Skeletal muscle tissue (tissue), 4 donors: ENCODE results near the gene KAT8. TPM values are rescaled to one million over a fixed set of nuclear protein-coding genes. Genes with fewer than 3 reads are reported as not detected.

Source experiments
- H3K27ac ChIP-seq: one replicate; pipeline ENCODE4 v1.7.0; 2013; ENCODE audit warnings: mild to moderate bottlenecking, low read depth, low read length, inconsistent platforms
- H3K27me3 ChIP-seq, 3 donors: one replicate each; pipeline ENCODE4 v1.7.0; 2013; ENCODE audit warnings: low read length in 3 of 3; ENCODE audit not compliant: control insufficient read depth in 3 of 3, insufficient read depth in 3 of 3
- H3K36me3 ChIP-seq, 3 donors: one replicate each; pipeline ENCODE4 v1.7.0; 2013; ENCODE audit warnings: low read length in 3 of 3; ENCODE audit not compliant: control insufficient read depth in 3 of 3, insufficient read depth in 3 of 3
- H3K4me1 ChIP-seq, 3 donors: one replicate each; pipeline ENCODE4 v1.7.0; 2013; ENCODE audit warnings: low read length in 3 of 3, mild to moderate bottlenecking in 3 of 3; ENCODE audit not compliant: control insufficient read depth in 3 of 3, insufficient read depth in 3 of 3
- H3K4me3 ChIP-seq, 3 donors: one replicate each; pipeline ENCODE4 v1.7.0; 2013; ENCODE audit warnings: low read length in 3 of 3
- H3K9ac ChIP-seq, 3 donors: one replicate each; pipeline ENCODE4 v1.7.0; 2013; ENCODE audit warnings: low read length in 3 of 3, mild to moderate bottlenecking in 3 of 3, moderate library complexity in 2 of 3, low read depth in 1 of 3
- H3K9me3 ChIP-seq, 3 donors: one replicate each; pipeline ENCODE4 v1.7.0; 2013; ENCODE audit warnings: low read length in 3 of 3; ENCODE audit not compliant: control insufficient read depth in 3 of 3
- total RNA-seq: library from RNA; depleted of rRNA; stranded (reverse); fragments of >200 nt; gene quantifications from one replicate; pipeline ENCODE4 v1.2.3, GENCODE V29; 2014
- donor health status: Osteomylitis.

Gene KAT8
- total RNA-seq, 1 donor from 2014 or later: 43.3 TPM

DNA sequence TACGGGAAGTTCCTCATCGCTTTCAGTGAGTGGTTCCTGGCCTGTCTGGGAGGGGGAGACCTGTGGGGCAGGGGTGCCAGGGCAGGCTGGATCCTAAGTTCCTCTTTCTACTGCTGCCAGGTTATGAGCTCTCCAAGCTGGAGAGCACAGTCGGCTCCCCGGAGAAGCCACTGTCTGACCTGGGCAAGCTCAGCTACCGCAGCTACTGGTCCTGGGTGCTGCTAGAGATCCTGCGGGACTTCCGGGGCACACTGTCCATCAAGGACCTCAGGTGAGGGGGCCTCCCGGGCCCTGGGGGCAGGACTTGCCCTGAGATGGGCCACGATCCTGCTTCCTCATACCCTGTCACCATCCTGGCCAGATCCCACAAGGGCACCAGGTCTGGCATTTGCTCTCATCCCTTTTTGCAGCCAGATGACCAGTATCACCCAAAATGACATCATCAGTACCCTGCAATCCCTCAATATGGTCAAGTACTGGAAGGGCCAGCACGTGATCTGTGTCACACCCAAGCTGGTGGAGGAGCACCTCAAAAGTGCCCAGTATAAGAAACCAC lies 12.9 kb downstream of the KAT8 start:
- H3K36me3 ChIP-seq: peaks cover 45 to 56% (median 48%) of the 10 kb centered on the region in 3 donors
- peaks cover 35 to 43% (median 35%) of the 10 kb centered on the region in 3 donors for H3K4me1 ChIP-seq
- H3K27ac ChIP-seq: no peak overlapping the region
- H3K9ac ChIP-seq: no peak overlapping the region
- H3K4me3 ChIP-seq: no peak overlapping the region
- no peaks in the 10 kb centered on the region for H3K27me3 ChIP-seq
- H3K9me3 ChIP-seq: no peaks in the 10 kb centered on the region

DNA sequence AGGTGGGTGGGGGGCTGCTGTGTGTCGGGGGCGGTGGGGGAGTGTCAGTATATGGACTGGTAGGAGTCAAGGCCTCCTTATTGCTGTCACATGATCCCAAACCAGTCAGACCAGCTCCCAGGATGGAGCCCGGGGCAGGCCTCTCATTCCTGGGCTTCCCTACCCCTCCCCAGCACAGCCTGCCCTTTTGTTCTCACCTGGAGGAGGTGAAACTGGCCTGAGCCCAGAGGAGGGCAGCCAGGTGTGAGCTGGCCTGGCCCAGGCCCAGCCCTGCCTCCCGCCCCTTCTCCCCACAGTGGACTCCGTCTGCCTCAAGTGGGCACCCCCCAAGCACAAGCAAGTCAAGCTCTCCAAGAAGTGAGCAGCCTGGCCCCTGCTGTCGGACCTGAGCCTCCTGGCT lies 13.4 kb downstream of the KAT8 start:
- no peaks in the 10 kb centered on the region for H3K27me3 ChIP-seq
- H3K4me3 ChIP-seq: no peak overlapping the region
- H3K9me3 ChIP-seq: no peaks in the 10 kb centered on the region
- H3K36me3 ChIP-seq: peaks cover 41 to 56% (median 48%) of the 10 kb centered on the region in 3 donors
- no peak overlapping the region for H3K27ac ChIP-seq
- H3K9ac ChIP-seq: no peak overlapping the region
- H3K4me1 ChIP-seq: peaks cover 35 to 43% (median 35%) of the 10 kb centered on the region in 3 donors

DNA sequence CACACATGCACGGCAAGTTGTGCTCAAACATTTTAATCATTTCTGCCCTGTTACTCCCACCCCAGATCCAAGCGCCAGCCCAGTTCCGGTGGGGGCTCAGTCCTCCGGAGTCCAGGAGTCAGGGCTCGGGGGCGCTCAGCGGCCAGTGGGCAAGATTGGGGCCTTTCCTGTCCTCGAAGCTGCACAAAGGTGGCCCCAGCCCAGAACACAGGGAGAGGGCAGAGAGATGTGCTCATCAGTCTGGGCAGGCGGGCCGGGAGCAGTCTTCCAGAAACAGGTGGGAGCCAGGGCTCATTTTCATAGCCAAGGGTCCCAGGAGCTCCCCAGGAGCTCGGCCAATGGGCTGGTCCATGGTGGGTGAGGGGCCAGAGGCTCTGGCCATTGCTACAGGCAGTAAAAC lies 14.0 kb downstream of the KAT8 start:
- H3K4me3 ChIP-seq: no peak overlapping the region
- H3K27ac ChIP-seq: no peak overlapping the region
- no peaks in the 10 kb centered on the region for H3K9me3 ChIP-seq
- H3K4me1 ChIP-seq: peaks cover 32 to 41% (median 33%) of the 10 kb centered on the region in 3 donors
- no peaks in the 10 kb centered on the region for H3K27me3 ChIP-seq
- no peak overlapping the region for H3K9ac ChIP-seq
- peaks cover 37 to 56% (median 48%) of the 10 kb centered on the region in 3 donors for H3K36me3 ChIP-seq

DNA sequence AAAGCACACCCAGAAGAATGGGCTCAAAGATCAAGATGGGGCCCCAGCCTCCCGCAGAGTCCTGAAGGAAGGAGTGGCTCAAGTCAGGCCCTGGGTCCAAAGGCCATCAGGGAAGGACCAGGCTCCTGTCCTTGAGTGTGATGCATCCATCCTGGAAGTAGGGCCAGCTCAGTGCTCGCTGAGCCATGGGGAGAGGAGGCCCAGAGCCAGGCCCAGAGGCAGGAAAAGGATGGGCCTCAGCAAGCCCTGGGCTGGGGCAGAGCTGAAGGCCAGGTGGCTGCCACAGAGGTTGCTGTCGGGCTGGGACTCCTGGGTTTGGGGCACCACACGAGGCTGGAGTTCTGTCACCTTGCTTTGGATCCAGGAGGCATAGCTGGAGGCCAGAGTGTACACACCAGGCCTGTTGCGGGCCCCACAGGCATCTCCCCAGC lies 14.4 kb downstream of the KAT8 start:
- Histone ChIP-seq H3K4me3 (no peak overlapping the region), H3K36me3 (peaks cover 33 to 55% (median 46%) of the 10 kb centered on the region in 3 donors), H3K9me3 (no peaks in the 10 kb centered on the region), H3K27me3 (no peaks in the 10 kb centered on the region), H3K27ac (no peak overlapping the region), H3K4me1 (peaks cover 29 to 38% (median 29%) of the 10 kb centered on the region in 3 donors), H3K9ac (no peak overlapping the region)

DNA sequence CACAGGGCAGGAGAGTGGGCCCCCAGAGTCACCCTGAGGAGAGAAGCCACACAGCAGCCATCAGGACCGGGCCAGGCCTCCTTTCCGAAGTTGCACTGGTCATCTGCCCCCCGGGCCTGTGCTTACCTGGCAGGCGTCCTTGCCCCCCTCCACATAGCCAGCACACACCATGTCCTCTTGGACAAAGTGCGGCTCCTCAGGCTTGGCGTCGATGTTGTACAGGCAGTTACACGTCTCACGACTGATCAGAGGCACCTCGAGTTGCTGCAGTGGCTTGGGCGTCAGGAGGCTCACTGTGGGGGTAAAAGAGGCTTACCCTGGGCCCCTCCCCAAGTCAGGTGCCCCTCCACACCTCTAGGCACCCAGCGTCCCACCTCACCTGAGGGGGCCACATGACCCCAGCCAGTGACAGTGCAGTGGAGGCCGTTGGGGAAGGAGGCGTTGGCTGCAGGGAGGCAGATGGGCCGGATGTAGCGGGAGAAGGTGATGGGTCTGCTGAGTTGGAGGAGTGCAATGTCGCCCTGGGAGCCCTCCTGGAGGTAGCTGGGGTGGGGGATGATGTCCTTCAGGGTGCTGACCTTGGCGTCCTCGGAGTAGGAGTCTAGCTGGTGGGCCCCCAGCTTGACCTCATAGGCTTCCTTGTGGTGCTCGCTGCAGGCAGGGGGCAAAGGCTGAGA lies 15.0 kb downstream of the KAT8 start:
- Histone ChIP-seq H3K9me3 (no peaks in the 10 kb centered on the region), H3K36me3 (peaks cover 27 to 49% (median 41%) of the 10 kb centered on the region in 3 donors), H3K27me3 (no peaks in the 10 kb centered on the region), H3K4me3 (no peak overlapping the region), H3K9ac (no peak overlapping the region), H3K27ac (no peak overlapping the region), H3K4me1 (peaks cover 23 to 32% (median 23%) of the 10 kb centered on the region in 3 donors)

DNA sequence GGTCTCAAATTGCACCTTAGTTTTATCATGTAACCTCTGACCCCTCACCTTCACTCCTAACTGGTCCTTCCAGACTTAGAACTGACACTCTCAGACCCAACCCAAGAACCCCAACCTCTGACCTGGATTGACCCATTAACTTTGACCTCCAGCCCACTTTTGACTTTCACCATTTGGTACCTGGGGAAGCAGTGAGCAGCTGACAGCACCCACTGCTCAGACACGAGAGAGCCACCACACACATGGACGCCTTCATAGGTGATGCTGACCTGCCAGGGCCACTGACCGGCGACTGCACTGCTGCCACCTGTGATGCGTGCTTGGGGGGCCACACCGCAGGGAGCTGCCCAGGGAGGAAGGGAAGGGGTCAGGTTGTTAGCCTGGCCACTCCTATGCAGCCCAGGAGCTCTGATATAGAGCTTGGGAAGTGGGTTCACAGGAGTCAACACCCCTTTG lies 15.6 kb downstream of the KAT8 start:
- no peaks in the 10 kb centered on the region for H3K27me3 ChIP-seq
- H3K9me3 ChIP-seq: no peaks in the 10 kb centered on the region
- peaks cover 22 to 43% (median 35%) of the 10 kb centered on the region in 3 donors for H3K36me3 ChIP-seq
- H3K4me1 ChIP-seq: peaks cover 17 to 27% (median 18%) of the 10 kb centered on the region in 3 donors
- H3K4me3 ChIP-seq: no peak overlapping the region
- H3K9ac ChIP-seq: no peak overlapping the region
- H3K27ac ChIP-seq: no peak overlapping the region

DNA sequence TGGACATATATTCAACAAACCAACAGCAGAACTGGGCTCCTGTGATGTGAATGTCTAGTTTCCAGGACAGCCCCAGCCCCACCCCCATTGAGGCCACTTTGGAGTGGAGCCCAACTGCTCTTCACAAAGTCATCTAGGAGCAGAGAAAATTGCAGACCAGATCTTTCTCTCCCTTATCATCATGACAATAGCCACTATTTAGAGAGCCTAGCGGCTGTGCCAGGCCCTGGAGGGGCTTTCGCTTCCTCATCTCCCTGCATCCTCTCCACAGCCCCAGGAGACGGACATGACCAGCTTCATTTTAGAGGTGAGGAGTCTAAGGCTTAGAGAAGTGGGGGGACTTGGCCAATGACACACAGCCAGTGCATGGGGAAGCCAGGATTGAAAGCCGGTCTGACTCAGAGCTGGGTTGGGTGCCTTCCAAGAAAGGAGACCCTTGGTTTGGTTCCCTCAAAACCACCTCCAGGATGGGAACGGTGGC lies 16.7 kb downstream of the KAT8 start:
- no peaks in the 10 kb centered on the region for H3K9me3 ChIP-seq
- no peaks in the 10 kb centered on the region for H3K27me3 ChIP-seq
- H3K4me3 ChIP-seq: no peak overlapping the region
- H3K4me1 ChIP-seq: peaks cover 18 to 28% (median 19%) of the 10 kb centered on the region in 3 donors
- H3K36me3 ChIP-seq: peaks cover 21 to 35% (median 34%) of the 10 kb centered on the region in 3 donors
- H3K9ac ChIP-seq: peak overlapping the region in 1 of 3 donors; percentile 8
- no peak overlapping the region for H3K27ac ChIP-seq

DNA sequence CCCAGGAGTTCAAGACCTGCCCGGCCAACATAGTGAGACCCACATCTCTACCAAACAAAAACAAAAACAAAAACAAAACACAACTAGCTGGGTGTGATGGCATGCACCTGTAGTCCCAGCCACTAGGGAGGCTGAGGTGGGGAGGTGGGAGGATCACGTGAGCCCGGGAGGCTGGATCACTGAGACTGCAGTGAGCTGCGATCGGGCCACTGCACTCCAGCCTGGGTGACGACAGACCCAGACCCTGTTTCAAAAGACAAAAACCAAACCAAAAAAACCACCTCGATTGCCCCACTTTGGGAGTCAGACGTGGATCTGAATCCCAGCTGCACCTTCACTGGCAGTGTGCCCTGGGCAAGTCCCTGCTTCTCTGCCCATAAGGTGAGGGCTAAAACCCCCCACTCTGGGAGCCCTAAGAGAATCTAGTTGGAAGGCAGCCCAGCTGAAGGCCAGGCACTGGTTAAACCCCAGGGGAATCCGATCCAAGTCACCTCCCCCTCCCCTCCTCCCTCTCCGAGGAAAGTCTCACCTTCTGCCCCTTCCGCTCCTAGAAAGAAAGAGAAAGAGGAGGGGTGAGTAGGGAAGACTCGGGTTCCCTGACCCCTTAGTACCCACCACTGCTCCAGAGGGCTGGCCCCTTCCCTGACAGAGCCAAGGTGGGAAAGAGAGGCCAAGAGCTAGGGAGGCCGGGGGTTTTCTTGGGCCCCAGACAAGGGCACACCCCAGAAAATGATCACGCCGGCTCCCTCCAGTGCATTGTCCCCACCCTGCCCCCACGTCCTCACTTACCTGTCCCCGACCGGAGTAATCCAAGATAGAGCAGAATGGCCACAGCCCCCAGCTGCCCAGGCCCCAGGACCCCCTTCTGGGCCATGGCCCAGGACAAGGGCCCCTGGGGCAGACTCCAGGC lies 17.4 kb downstream of the KAT8 start:
- Histone ChIP-seq H3K36me3 (peaks cover 14 to 27% (median 26%) of the 10 kb centered on the region in 3 donors), H3K4me3 (no peak overlapping the region), H3K27me3 (no peaks in the 10 kb centered on the region), H3K27ac (no peak overlapping the region), H3K4me1 (peaks cover 13 to 24% (median 14%) of the 10 kb centered on the region in 3 donors), H3K9me3 (no peaks in the 10 kb centered on the region), H3K9ac (peak overlapping the region in 1 of 3 donors; percentile 8)

DNA sequence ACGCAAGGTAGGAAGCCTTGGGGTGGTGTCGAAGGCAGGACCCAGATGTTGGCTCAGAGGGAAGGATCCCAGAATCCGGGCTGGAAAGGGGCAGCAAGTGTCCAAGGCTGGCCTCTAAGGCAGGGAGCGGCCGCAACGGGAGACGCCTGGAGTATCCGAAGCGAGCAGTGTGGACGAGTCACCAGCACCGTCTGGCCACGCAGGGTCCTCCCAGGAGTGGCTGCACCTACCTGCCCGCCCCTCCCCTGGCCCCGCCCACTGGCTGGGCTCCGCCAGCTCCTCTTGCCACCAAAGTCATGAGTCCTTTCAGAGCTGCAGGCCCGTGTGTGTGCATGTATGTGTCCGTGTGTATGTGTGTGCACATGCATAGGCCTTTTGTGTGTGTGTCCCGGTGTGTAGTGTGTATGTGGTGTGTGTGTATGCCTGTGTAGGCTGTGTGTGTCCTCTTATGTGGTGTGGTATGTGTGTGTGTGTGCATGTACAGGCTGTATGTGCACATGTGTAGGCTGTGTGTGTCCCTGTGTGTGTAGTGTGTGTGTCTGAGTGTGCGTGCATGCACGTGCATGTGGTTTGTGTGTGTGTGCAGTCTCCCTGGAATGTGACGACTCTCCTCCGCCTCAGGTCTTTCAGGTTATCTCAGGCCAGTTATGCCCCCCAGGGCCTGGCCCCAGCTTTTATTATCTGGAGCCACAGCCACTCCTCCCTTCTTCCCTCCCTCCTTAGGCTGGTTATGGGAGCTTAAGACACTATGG lies 18.2 kb downstream of the KAT8 start, which contains the start of gene PRSS8:
PRSS8 (minus strand) TSS at position 193 of the 752 bp plus-strand sequence. CDS start 229 bp downstream, outside the sequence.
- Histone ChIP-seq H3K36me3 (peaks cover 7 to 19% (median 19%) of the 10 kb centered on the region in 3 donors), H3K9ac (peak within 1 kb of the TSS in 1 of 3 donors; percentile 8), H3K4me1 (peaks cover 13 to 23% (median 14%) of the 10 kb centered on the region in 3 donors), H3K9me3 (no peaks in the 10 kb centered on the region), H3K27me3 (no peaks in the 10 kb centered on the region), H3K4me3 (no peak within 1 kb of the TSS), H3K27ac (no peak within 1 kb of the TSS)
